ENCODE data around the gene NADK.

The NADK gene, protein sequence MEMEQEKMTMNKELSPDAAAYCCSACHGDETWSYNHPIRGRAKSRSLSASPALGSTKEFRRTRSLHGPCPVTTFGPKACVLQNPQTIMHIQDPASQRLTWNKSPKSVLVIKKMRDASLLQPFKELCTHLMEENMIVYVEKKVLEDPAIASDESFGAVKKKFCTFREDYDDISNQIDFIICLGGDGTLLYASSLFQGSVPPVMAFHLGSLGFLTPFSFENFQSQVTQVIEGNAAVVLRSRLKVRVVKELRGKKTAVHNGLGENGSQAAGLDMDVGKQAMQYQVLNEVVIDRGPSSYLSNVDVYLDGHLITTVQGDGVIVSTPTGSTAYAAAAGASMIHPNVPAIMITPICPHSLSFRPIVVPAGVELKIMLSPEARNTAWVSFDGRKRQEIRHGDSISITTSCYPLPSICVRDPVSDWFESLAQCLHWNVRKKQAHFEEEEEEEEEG

GRCh38 chr1:1777950-1778662, at the start of gene NADK:
Gene NADK (minus strand): TSS chr1:1778470. CDS start chr1:1765406, 13,064 bp downstream.
- H2AFZ ChIP-seq (ENCODE audit: low read depth, low read length): peak within 1 kb of the TSS; percentile 96
- peak within 1 kb of the TSS; percentile 86 for H3K27ac ChIP-seq (ENCODE audit: low read length)
- H4K20me1 ChIP-seq (ENCODE audit: insufficient read depth, low read length): peaks cover 27% of the 10 kb centered on the region
- peak within 1 kb of the TSS; percentile 92 for H3K4me2 ChIP-seq (ENCODE audit: insufficient read depth, low read length)
- H3K27me3 ChIP-seq (ENCODE audit: insufficient read depth, low read length, poor library complexity): no peaks in the 10 kb centered on the region
- H3K4me1 ChIP-seq (ENCODE audit: insufficient read depth, low read length): peaks cover 58% of the 10 kb centered on the region
- H3K9me3 ChIP-seq (ENCODE audit: insufficient read depth, low read length, severe bottlenecking): no peaks in the 10 kb centered on the region
- peaks cover 49% of the 10 kb centered on the region for H3K79me2 ChIP-seq (ENCODE audit: insufficient read depth, low read length)
- TF ChIP-seq, protein P1, sequence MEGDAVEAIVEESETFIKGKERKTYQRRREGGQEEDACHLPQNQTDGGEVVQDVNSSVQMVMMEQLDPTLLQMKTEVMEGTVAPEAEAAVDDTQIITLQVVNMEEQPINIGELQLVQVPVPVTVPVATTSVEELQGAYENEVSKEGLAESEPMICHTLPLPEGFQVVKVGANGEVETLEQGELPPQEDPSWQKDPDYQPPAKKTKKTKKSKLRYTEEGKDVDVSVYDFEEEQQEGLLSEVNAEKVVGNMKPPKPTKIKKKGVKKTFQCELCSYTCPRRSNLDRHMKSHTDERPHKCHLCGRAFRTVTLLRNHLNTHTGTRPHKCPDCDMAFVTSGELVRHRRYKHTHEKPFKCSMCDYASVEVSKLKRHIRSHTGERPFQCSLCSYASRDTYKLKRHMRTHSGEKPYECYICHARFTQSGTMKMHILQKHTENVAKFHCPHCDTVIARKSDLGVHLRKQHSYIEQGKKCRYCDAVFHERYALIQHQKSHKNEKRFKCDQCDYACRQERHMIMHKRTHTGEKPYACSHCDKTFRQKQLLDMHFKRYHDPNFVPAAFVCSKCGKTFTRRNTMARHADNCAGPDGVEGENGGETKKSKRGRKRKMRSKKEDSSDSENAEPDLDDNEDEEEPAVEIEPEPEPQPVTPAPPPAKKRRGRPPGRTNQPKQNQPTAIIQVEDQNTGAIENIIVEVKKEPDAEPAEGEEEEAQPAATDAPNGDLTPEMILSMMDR (IDR thresholded peaks at IDR 0.05; ENCODE audit: borderline replicate concordance, extremely low read depth, low read length, poor library complexity, severe bottlenecking): peak; percentile 17
- TF ChIP-seq EZH2 (IDR thresholded peaks at IDR 0.05; ENCODE audit: borderline replicate concordance, low read depth, low read length, severe bottlenecking): no peak
- peaks cover 12% of the 10 kb centered on the region for H3K36me3 ChIP-seq (ENCODE audit: insufficient read depth, low read length)
- peak within 1 kb of the TSS; percentile 99 for H3K9ac ChIP-seq (ENCODE audit: low read depth, low read length)
- ATAC-seq (ENCODE audit: insufficient read depth, low read depth) (peak; percentile 55), DNase-seq (peak; percentile 71)
- H3K4me3 ChIP-seq (ENCODE audit: low read depth in 1 of 2, low read length in 2 of 2): peak within 1 kb of the TSS; percentile 99

DNA sequence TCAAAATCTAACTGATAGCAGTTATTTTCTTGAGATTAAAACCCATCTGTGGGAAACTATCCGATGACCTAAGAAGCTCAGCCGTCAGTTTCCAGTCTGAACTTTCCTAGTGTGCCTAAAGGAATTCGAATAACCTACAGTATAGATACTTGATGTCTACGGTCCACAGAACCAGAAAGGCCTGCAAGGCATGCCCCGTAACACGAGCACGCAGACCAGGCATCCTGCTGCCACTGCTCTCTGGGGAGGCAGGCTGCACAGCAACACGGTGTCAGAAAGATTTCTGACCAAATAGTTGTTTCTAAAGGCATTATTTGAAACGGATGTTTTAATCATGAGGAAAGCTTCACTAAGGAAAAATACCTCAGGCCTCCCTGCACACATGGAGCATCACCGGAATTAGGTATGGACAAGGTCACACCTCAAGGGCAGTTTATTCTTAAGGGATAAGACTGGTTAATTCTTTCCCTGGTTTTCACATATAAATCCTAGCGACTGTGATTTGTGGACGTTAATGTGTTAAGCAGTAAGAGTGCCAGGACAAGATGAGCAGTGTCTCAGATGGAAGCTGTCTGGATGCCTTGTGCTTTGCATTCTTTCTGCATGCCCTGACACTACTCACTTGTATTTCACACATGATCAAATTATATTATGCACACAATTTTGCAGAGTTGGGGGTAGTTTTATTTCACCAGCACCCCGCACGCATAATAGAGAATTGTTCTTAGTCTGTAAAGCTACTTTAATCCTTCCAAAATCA, 49.0 kb upstream of the NADK start:
- Histone ChIP-seq H3K9ac (ENCODE audit: low read depth, low read length) (no peak overlapping the region), H3K4me1 (ENCODE audit: insufficient read depth, low read length) (no peaks in the 10 kb centered on the region), H3K4me2 (ENCODE audit: insufficient read depth, low read length) (no peak overlapping the region), H3K27ac (ENCODE audit: low read length) (no peak overlapping the region), H3K9me3 (ENCODE audit: insufficient read depth, low read length, severe bottlenecking) (no peaks in the 10 kb centered on the region), H3K27me3 (ENCODE audit: insufficient read depth, low read length, poor library complexity) (no peaks in the 10 kb centered on the region), H4K20me1 (ENCODE audit: insufficient read depth, low read length) (peaks cover 66% of the 10 kb centered on the region), H2AFZ (ENCODE audit: low read depth, low read length) (no peak overlapping the region), H3K79me2 (ENCODE audit: insufficient read depth, low read length) (peaks cover 90% of the 10 kb centered on the region), H3K36me3 (ENCODE audit: insufficient read depth, low read length) (peaks cover 78% of the 10 kb centered on the region), H3K4me3 (ENCODE audit: low read depth in 1 of 2, low read length in 2 of 2) (no peak overlapping the region)
- DNase-seq: no peak
- ATAC-seq (ENCODE audit: insufficient read depth, low read depth): no peak
- no peak for TF ChIP-seq EZH2 (IDR thresholded peaks at IDR 0.05; ENCODE audit: borderline replicate concordance, low read depth, low read length, severe bottlenecking)
- TF ChIP-seq, protein P1 (IDR thresholded peaks at IDR 0.05; ENCODE audit: borderline replicate concordance, extremely low read depth, low read length, poor library complexity, severe bottlenecking): no peak

DNA sequence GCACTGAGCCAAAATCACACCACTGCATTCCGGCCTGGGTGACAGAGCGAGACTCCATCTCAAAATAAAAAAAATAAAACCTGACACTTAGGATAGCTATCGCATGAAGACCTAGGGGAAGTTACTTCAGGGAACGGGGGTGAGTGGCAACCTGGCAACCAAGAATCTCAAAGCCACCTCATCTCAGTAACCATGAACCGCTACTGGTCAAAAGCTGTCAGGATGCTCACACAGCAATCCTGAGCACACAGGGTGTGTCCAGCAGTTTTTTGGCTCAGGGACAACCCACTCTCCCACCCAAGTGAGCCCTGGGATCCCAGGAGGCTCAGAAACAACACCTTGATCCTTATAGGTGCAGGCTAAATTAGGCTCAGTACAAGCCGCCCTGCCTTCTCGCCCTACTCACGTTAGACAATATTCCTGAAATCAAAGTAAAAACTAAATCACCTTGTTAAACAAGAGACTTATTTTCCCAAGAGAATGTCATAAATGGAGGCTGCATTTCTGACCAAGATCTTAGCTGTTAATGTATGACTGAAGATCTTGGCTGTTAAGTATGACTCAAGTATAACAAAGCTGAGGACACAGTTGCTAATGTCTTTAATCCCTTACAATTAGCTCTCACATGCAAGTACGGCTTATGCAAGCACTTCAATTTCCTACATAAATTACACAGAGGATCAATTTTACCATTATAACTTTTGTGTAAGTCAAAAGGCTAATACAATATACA, 48.3 kb upstream of the NADK start:
- Histone ChIP-seq H4K20me1 (ENCODE audit: insufficient read depth, low read length) (peaks cover 65% of the 10 kb centered on the region), H3K4me1 (ENCODE audit: insufficient read depth, low read length) (no peaks in the 10 kb centered on the region), H3K9ac (ENCODE audit: low read depth, low read length) (no peak overlapping the region), H3K79me2 (ENCODE audit: insufficient read depth, low read length) (peaks cover 90% of the 10 kb centered on the region), H3K9me3 (ENCODE audit: insufficient read depth, low read length, severe bottlenecking) (no peaks in the 10 kb centered on the region), H3K4me3 (ENCODE audit: low read depth in 1 of 2, low read length in 2 of 2) (no peak overlapping the region), H3K4me2 (ENCODE audit: insufficient read depth, low read length) (no peak overlapping the region), H3K27ac (ENCODE audit: low read length) (no peak overlapping the region), H3K27me3 (ENCODE audit: insufficient read depth, low read length, poor library complexity) (no peaks in the 10 kb centered on the region), H2AFZ (ENCODE audit: low read depth, low read length) (no peak overlapping the region), H3K36me3 (ENCODE audit: insufficient read depth, low read length) (peaks cover 79% of the 10 kb centered on the region)
- DNase-seq (no peak), ATAC-seq (ENCODE audit: insufficient read depth, low read depth) (no peak)
- TF ChIP-seq, protein P1 (IDR thresholded peaks at IDR 0.05; ENCODE audit: borderline replicate concordance, extremely low read depth, low read length, poor library complexity, severe bottlenecking): no peak
- no peak for TF ChIP-seq EZH2 (IDR thresholded peaks at IDR 0.05; ENCODE audit: borderline replicate concordance, low read depth, low read length, severe bottlenecking)

Measured in DND-41 (cell line).